ENCODE results near the gene ZNF610.

The ZNF610 gene

DNA sequence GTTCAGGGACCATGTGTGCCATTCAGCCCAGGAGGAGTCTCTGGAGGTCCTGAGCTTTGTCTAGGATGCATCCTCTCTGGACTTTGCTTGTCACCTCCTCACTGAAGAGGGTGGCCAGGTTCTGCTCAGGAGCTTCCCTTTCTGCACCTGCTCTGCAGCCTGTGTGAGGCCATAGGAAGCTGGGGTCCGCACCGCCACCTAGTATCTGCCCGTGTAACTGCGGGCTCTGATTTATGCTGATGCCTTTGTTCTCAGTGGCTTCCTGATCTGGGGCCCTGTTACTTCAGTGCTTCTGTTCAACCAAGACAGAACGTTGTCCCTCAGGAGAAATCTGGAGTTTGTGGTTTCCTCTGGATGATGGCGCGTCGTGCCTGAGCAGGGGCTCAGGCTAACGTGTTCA lies 15.5 kb downstream of the ZNF610 start:
- TF ChIP-seq, protein P1, sequence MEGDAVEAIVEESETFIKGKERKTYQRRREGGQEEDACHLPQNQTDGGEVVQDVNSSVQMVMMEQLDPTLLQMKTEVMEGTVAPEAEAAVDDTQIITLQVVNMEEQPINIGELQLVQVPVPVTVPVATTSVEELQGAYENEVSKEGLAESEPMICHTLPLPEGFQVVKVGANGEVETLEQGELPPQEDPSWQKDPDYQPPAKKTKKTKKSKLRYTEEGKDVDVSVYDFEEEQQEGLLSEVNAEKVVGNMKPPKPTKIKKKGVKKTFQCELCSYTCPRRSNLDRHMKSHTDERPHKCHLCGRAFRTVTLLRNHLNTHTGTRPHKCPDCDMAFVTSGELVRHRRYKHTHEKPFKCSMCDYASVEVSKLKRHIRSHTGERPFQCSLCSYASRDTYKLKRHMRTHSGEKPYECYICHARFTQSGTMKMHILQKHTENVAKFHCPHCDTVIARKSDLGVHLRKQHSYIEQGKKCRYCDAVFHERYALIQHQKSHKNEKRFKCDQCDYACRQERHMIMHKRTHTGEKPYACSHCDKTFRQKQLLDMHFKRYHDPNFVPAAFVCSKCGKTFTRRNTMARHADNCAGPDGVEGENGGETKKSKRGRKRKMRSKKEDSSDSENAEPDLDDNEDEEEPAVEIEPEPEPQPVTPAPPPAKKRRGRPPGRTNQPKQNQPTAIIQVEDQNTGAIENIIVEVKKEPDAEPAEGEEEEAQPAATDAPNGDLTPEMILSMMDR (conservative IDR thresholded peaks at IDR 0.05; ENCODE audit: low read depth, low read length) = no peak
- H3K4me3 ChIP-seq (ENCODE audit: low read length) = no peak overlapping the region
- DNase-seq (ENCODE audit: low read depth) = no peak

DNA sequence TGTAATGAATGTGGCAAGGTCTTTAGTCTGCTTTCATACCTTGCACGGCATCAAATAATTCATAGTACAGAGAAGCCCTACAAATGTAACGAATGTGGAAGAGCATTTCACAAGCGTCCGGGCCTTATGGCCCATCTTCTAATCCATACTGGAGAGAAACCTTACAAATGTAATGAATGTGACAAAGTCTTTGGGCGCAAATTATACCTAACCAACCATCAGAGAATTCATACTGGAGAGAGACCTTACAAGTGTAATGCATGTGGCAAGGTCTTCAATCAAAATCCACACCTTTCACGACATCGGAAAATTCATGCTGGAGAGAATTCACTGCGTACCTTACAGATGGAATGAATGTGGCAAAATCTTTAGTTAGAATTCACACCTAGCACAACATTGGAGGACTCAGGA lies 30.4 kb downstream of the ZNF610 start:
- TF ChIP-seq, protein P1 (conservative IDR thresholded peaks at IDR 0.05; ENCODE audit: low read depth, low read length) = no peak
- no peak overlapping the region for H3K4me3 ChIP-seq (ENCODE audit: low read length)
- no peak for DNase-seq (ENCODE audit: low read depth)

DNA sequence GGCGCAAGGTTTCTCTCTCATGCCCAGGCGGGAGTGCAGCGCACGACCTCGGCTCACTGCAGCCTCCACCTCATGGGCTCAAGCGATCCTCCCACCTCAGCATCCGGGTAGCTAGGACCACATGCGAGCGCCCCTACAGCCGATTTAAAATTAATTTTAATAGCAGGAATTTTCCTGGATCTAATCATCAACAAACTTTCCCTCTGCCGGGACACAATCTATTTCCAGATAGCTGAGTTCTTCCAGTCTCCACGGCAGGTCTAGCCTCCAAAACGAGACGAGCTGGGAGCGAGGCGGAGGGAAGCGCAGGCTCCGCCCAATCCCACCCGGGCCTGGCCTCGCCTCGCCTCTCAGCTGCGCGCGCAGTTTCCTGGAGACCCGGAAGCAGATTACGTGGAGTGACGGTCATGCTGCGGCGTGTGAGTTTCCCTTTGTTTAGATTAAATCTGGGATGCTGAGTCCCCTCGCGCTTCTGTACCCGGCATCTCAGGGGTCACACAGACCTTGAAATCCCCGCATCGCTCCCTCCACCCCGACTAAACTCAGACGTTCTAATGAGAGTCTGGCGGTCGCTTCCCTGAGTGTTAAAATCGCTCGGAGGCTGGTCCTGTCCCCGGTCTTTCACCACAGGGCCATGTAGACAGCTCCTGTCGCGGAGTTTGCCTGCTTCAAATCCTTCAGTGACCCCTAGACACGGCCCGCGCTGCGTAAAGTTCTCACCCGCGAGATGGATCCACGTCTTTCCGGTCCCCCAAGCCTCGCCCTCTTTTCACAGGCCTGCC lies 33.7 kb downstream of the ZNF610 start, which contains the start of gene ZNF880:
Gene ZNF880, plus strand, starts transcription at position 365 of the 782 bp plus-strand sequence. Its CDS starts 43 bp downstream, at position 408.
- H3K4me3 ChIP-seq (ENCODE audit: low read length) = peak within 1 kb of the TSS; percentile 91
- DNase-seq (ENCODE audit: low read depth) = peak; percentile 72

DNA sequence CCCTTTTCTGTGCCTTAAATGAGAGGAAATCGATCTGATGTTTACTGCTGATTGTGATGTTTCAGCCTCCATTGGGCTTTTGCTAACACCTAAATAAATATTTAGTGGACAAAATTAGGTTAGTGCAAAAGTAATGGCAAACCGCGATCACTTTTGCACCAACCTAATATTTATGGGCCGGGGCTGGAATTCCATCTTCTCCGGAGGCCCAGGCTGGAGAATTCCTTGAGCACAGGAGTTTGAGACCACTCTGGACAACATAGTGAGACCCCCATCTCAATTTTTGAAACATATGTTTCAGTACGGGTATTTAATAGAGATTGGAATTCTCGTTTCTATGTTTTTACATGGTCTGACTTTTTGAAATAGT lies 34.3 kb downstream of the ZNF610 start:
- TF ChIP-seq, protein P1 (conservative IDR thresholded peaks at IDR 0.05; ENCODE audit: low read depth, low read length) = no peak
- peak overlapping the region; percentile 91 for H3K4me3 ChIP-seq (ENCODE audit: low read length)
- no peak for DNase-seq (ENCODE audit: low read depth)

More for the DNA sequence above, 33.7 kb downstream of the ZNF610 start, which contains the start of gene ZNF880:
- TF ChIP-seq, protein P1 (conservative IDR thresholded peaks at IDR 0.05; ENCODE audit: low read depth, low read length) = no peak

DNA sequence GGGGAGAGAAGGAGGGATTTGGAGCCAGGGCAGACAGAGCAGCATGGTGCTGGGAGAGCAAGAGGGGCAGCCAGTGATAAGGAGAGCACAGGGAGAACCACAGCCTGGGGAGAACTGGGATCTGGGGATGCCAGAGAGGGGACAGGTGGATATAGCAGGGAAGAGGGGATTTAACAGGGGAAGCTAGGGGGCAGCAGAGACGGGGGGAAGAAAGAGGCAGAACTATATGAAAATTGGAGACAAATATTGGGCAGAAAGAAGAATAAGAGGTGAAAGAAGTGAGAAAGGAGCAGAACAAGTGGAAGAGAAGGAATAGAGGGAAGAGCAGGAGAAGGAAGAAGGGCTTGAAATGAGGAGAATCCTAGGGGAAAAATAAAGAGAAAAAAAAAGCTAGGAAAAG lies 55.1 kb downstream of the ZNF610 start:
- no peak overlapping the region for H3K4me3 ChIP-seq (ENCODE audit: low read length)
- TF ChIP-seq, protein P1 (conservative IDR thresholded peaks at IDR 0.05; ENCODE audit: low read depth, low read length) = no peak
- DNase-seq (ENCODE audit: low read depth) = no peak

DNA sequence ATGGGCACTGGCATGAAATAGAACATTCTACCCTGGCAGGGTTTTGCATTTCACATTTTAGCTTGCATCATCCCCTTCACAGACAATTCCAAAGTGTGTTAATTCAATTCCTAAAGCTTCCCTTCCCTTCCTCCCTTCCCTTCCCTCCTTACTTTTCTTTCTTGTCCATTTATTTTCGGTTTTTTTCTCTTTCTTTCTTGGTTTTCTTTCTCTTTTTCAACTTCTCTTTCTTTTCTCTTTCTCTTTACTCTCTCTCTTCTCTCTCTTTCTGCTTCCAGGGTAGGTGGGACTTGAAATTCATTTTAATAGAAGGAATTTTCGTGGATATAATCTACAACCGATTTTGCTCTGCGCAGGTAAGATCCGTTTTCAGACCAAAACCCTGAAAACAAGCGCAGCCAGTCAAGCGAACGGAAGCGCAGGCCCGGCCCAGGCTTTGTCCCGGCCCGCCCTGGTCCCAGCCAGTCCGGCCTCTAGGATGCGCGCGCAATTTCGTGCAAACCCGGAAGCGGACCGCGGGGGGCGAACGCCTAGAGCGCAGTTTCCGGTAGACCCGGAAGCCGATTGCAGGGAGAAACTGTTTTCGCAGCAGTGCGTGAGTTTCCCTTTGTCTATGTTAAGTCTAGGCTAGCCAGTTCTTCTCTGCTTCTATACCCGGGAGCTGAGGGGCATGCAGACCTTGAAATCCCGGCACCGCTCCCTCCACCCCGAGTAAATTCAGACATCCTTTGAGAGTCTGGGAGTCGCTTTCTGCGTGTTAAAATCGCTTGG lies 61.5 kb downstream of the ZNF610 start, which contains the start of gene ZNF528:
Gene ZNF528, plus strand, starts transcription at position 540 of the 771 bp plus-strand sequence. CDS start 4,165 bp downstream, outside the sequence.
- peak; percentile 59 for DNase-seq (ENCODE audit: low read depth)
- H3K4me3 ChIP-seq (ENCODE audit: low read length) = peak within 1 kb of the TSS; percentile 73
- TF ChIP-seq, protein P1 (conservative IDR thresholded peaks at IDR 0.05; ENCODE audit: low read depth, low read length) = no peak

Data from retinal pigment epithelial cell (primary cell).